ENCODE measurements around the gene SOSTDC1.
A peak's percentile ranks its signal among the peaks of the same experiment; 100 is the strongest.

The SOSTDC1 gene

GRCh38 chr7:16421333-16422102 lies 44.0 kb downstream of the SOSTDC1 start, which contains the start of gene CRPPA:
Gene CRPPA (minus strand): TSS chr7:16421538. CDS start chr7:16421322, 216 bp downstream.
- TF ChIP-seq, protein P1, sequence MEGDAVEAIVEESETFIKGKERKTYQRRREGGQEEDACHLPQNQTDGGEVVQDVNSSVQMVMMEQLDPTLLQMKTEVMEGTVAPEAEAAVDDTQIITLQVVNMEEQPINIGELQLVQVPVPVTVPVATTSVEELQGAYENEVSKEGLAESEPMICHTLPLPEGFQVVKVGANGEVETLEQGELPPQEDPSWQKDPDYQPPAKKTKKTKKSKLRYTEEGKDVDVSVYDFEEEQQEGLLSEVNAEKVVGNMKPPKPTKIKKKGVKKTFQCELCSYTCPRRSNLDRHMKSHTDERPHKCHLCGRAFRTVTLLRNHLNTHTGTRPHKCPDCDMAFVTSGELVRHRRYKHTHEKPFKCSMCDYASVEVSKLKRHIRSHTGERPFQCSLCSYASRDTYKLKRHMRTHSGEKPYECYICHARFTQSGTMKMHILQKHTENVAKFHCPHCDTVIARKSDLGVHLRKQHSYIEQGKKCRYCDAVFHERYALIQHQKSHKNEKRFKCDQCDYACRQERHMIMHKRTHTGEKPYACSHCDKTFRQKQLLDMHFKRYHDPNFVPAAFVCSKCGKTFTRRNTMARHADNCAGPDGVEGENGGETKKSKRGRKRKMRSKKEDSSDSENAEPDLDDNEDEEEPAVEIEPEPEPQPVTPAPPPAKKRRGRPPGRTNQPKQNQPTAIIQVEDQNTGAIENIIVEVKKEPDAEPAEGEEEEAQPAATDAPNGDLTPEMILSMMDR (IDR thresholded peaks at IDR 0.05; ENCODE audit: low read depth, low read length) = no peak
- TF ChIP-seq, protein P2, sequence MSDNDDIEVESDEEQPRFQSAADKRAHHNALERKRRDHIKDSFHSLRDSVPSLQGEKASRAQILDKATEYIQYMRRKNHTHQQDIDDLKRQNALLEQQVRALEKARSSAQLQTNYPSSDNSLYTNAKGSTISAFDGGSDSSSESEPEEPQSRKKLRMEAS (IDR thresholded peaks at IDR 0.05; ENCODE audit: low read depth, low read length) = no peak
- TF ChIP-seq MYC (IDR thresholded peaks at IDR 0.05; ENCODE audit: low read depth, low read length) (no peak; the same call in 1 of the 2 replicates), POLR2A (IDR thresholded peaks at IDR 0.05; ENCODE audit: extremely low read depth, insufficient read length) (no peak)
- peak within 1 kb of the TSS; percentile 72 for H3K4me3 ChIP-seq (ENCODE audit: low read depth, low read length)
- peak; percentile 77 for DNase-seq (ENCODE audit: low read depth)

- TF ChIP-seq POLR2A (IDR thresholded peaks at IDR 0.05; ENCODE audit: extremely low read depth, insufficient read length) = peak; percentile 97
- TF ChIP-seq, protein P1 (IDR thresholded peaks at IDR 0.05; ENCODE audit: low read depth, low read length) = peak; percentile 21
- peak; percentile 62 for TF ChIP-seq MYC (IDR thresholded peaks at IDR 0.05; ENCODE audit: low read depth, low read length)
- TF ChIP-seq, protein P2 (IDR thresholded peaks at IDR 0.05; ENCODE audit: low read depth, low read length) = 0 out of 2 replicates have a peak, but pooled peaks have one; percentile 11
- H3K4me3 ChIP-seq (ENCODE audit: low read depth, low read length) = peak overlapping the region; percentile 72
- peak; percentile 97 for DNase-seq (ENCODE audit: low read depth)
Observed at GRCh38 chr7:16420649-16421332, 44.7 kb downstream of the SOSTDC1 start.

GRCh38 chr7:16420329-16420648 lies 45.2 kb downstream of the SOSTDC1 start:
- DNase-seq (ENCODE audit: low read depth) = no peak
- TF ChIP-seq, protein P1 (IDR thresholded peaks at IDR 0.05; ENCODE audit: low read depth, low read length) = no peak
- no peak for TF ChIP-seq POLR2A (IDR thresholded peaks at IDR 0.05; ENCODE audit: extremely low read depth, insufficient read length)
- TF ChIP-seq, protein P2 (IDR thresholded peaks at IDR 0.05; ENCODE audit: low read depth, low read length) = no peak
- no peak for TF ChIP-seq MYC (IDR thresholded peaks at IDR 0.05; ENCODE audit: low read depth, low read length)
- peak overlapping the region; percentile 72 for H3K4me3 ChIP-seq (ENCODE audit: low read depth, low read length)

- peak; percentile 34 for DNase-seq (ENCODE audit: low read depth)
- H3K4me3 ChIP-seq (ENCODE audit: low read depth, low read length) = peak overlapping the region; percentile 72
- TF ChIP-seq MYC (IDR thresholded peaks at IDR 0.05; ENCODE audit: low read depth, low read length) (no peak), POLR2A (IDR thresholded peaks at IDR 0.05; ENCODE audit: extremely low read depth, insufficient read length) (no peak)
- TF ChIP-seq, protein P2 (IDR thresholded peaks at IDR 0.05; ENCODE audit: low read depth, low read length) = no peak
- TF ChIP-seq, protein P1 (IDR thresholded peaks at IDR 0.05; ENCODE audit: low read depth, low read length) = no peak
Observed at GRCh38 chr7:16419859-16420258, 45.7 kb downstream of the SOSTDC1 start.

DNA sequence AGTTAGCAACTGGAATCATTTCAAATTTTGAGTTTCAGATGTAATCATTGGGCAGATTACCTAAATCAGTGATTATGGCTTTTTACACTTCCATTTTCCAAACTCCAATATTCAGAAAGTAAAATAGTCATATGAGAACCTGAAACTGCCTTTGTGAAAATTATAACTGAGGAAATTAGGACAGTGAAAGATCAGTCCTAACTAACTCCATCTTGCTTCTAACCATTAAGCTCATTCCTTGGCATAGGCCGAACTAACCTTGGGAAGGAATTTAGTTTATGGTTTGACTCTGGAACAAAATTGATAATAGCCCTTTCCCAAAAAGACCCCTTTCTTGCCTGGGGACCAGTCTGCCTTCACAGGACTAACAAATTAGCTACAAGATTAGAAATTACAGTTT lies 46.4 kb downstream of the SOSTDC1 start:
- no peak for TF ChIP-seq MYC (IDR thresholded peaks at IDR 0.05; ENCODE audit: low read depth, low read length)
- TF ChIP-seq, protein P2 (IDR thresholded peaks at IDR 0.05; ENCODE audit: low read depth, low read length) = no peak
- TF ChIP-seq, protein P1 (IDR thresholded peaks at IDR 0.05; ENCODE audit: low read depth, low read length) = no peak
- DNase-seq (ENCODE audit: low read depth) = no peak
- H3K4me3 ChIP-seq (ENCODE audit: low read depth, low read length) = no peak overlapping the region

All from NB4 (cell line).